Measurements from ENCODE around the gene MELTF. TPM values are rescaled to one million over a fixed set of nuclear protein-coding genes. Genes with fewer than 3 reads are reported as not detected.

The MELTF gene
- total and polyA plus RNA-seq, 7 experiments from 2014 or later = 0.09 to 7.6 (median 1.8) TPM; not detected in 1

DNA sequence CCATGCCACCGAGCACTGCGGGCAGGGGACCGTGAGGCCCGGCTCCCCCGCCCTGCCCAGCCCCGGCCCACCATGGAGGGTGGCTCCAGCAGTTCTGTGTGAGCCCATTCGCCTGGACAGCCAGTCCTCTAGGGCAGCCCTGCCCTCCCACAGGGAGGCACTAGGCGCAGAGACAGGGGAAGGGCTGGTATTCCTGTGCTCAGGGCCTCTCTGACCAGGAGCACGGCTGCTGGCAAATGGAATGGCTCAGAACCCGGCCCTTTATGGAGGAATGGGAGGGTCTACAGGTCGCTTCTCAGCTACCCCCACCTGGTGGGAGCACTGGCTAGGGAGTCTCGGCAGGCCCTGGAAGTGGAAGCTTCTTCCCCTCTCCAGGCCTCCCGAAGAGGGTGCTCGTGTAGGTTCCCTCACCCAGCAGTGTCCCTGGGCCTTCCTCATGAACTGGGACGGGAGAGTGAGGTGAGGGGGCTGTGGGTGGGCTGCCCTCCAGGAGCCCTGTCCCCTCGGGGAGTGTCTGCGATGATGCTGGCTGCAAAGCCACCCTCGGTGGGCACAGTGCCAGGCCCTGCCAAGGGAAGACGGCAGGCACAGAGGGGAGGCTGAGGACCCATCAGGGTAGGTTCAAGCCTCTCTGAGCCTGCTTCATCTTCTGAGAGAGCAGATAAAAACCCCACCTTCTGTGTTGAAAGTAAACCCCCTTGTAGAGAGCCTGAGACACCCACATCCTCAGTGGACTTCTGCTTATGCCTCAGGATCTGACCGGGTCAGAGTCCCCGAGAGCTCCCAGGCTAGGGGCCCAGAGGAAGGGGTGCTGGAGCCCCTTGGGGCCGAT, 1.5 kb downstream of the MELTF start:
- peaks cover 0 to 3% (median 0%) of the 10 kb centered on the region in 11 donors for H3K9me3 Mint-ChIP-seq
- H3K4me3 Mint-ChIP-seq = peak overlapping the region; percentile 42 to 83 (median 78)
- H3K4me3 ChIP-seq (ENCODE audit: low read length) = no peak overlapping the region
- intact Hi-C loops (cut with micrococcal nuclease) = loop anchor here in 1 of 2 donors (2.0 kb wide), 1 partner anchor 49 kb away; no protein-coding TSS in a partner anchor
- no peak overlapping the region for H3K27ac ChIP-seq (ENCODE audit: low read depth, low read length)
- H3K27me3 ChIP-seq (ENCODE audit: control insufficient read depth in 2 of 2, insufficient read depth in 2 of 2, low read length in 2 of 2) = peaks cover 0 to 3% of the 10 kb centered on the region in 2 donors
- CTCF ChIA-PET = interaction anchor here (1.9 kb wide), 1 partner anchor 16 kb away, joined by 7 read pairs; no protein-coding TSS in a partner anchor
- H3K27ac Mint-ChIP-seq = no peak overlapping the region
- POLR2A ChIA-PET = no interaction called here
- peaks cover 4 to 22% (median 7%) of the 10 kb centered on the region in 7 donors for H3K4me1 Mint-ChIP-seq
- no peaks in the 10 kb centered on the region for H3K36me3 Mint-ChIP-seq
- DNase-seq (no peak), ATAC-seq (no peak)
- peaks cover 0 to 4% of the 10 kb centered on the region in 2 donors for H3K4me1 ChIP-seq (ENCODE audit: control insufficient read depth in 2 of 2, insufficient read depth in 2 of 2, low read length in 2 of 2)
- no peaks in the 10 kb centered on the region for H3K36me3 ChIP-seq (ENCODE audit: control insufficient read depth in 2 of 3, insufficient read depth in 3 of 3, low read length in 3 of 3)
- no peaks in the 10 kb centered on the region for H3K9me3 ChIP-seq (ENCODE audit: control insufficient read depth in 2 of 3, low read length in 3 of 3)
- peaks cover 0 to 5% (median 4%) of the 10 kb centered on the region in 5 donors for H3K27me3 Mint-ChIP-seq

DNA sequence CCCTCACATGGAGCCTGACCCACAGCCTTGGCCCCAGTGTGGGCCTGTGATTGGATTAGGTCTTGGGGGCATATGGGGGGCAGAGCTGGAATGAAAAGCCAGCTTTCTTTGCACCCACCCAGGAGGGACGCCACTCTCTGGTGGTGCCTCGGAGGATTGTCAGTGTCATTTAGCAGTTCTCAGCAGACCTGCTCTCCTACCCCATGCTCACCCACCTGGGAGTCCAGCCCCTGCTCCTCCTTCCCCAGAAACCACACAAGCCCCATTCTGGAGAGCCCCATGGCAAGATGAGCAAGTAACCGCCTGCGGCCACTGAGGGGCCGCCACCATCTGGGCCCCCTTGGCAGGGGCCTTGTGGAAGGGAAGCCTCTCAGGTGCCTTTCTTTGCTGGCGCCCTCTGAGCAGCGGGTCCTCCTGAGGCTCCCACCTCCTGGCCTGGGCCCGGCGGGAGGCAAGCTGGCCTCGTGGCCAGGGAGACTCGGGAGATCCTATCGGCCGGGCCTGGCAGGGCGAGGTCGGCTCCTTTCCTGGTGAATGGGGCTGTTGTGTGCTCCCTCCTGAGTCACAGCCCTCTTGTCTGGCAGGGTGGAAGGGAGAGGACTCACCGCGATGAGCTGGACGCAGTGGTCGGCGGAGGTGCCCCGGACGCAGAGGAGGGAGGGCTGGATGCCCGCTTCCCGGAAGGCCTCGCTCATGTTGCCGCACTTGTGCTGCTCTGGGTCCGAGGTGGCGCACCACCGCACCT, 2.3 kb downstream of the MELTF start:
- H3K27ac Mint-ChIP-seq = no peak overlapping the region
- no peak overlapping the region for H3K4me3 Mint-ChIP-seq
- H3K9me3 ChIP-seq (ENCODE audit: control insufficient read depth in 2 of 3, low read length in 3 of 3) = no peaks in the 10 kb centered on the region
- no peaks in the 10 kb centered on the region for H3K36me3 Mint-ChIP-seq
- intact Hi-C loops (cut with micrococcal nuclease) = no loop called here
- H3K4me1 ChIP-seq (ENCODE audit: control insufficient read depth in 2 of 2, insufficient read depth in 2 of 2, low read length in 2 of 2) = peaks cover 0 to 4% of the 10 kb centered on the region in 2 donors
- ATAC-seq = no peak
- ChIA-PET POLR2A (no interaction called here), CTCF (interaction anchor here (0.6 to 0.7 kb wide), 3 partner anchors 17 to 133 kb away, joined by 3 to 4 read pairs (median 4); no protein-coding TSS in a partner anchor)
- H3K27me3 Mint-ChIP-seq = peaks cover 0 to 6% (median 4%) of the 10 kb centered on the region in 5 donors
- peaks cover 0 to 3% of the 10 kb centered on the region in 2 donors for H3K27me3 ChIP-seq (ENCODE audit: control insufficient read depth in 2 of 2, insufficient read depth in 2 of 2, low read length in 2 of 2)
- peaks cover 0 to 1% (median 0%) of the 10 kb centered on the region in 11 donors for H3K9me3 Mint-ChIP-seq
- H3K4me3 ChIP-seq (ENCODE audit: low read length) = no peak overlapping the region
- DNase-seq = no peak
- no peaks in the 10 kb centered on the region for H3K36me3 ChIP-seq (ENCODE audit: control insufficient read depth in 2 of 3, insufficient read depth in 3 of 3, low read length in 3 of 3)
- H3K4me1 Mint-ChIP-seq = peaks cover 5 to 23% (median 10%) of the 10 kb centered on the region in 7 donors
- no peak overlapping the region for H3K27ac ChIP-seq (ENCODE audit: low read depth, low read length)

- intact Hi-C loops (cut with micrococcal nuclease) = no loop called here
- POLR2A ChIA-PET = no interaction called here
- peaks cover 0 to 4% of the 10 kb centered on the region in 2 donors for H3K4me1 ChIP-seq (ENCODE audit: control insufficient read depth in 2 of 2, insufficient read depth in 2 of 2, low read length in 2 of 2)
These were observed 3.1 kb downstream of the MELTF start for GRCh38 chr3:197026481-197026866.

DNA sequence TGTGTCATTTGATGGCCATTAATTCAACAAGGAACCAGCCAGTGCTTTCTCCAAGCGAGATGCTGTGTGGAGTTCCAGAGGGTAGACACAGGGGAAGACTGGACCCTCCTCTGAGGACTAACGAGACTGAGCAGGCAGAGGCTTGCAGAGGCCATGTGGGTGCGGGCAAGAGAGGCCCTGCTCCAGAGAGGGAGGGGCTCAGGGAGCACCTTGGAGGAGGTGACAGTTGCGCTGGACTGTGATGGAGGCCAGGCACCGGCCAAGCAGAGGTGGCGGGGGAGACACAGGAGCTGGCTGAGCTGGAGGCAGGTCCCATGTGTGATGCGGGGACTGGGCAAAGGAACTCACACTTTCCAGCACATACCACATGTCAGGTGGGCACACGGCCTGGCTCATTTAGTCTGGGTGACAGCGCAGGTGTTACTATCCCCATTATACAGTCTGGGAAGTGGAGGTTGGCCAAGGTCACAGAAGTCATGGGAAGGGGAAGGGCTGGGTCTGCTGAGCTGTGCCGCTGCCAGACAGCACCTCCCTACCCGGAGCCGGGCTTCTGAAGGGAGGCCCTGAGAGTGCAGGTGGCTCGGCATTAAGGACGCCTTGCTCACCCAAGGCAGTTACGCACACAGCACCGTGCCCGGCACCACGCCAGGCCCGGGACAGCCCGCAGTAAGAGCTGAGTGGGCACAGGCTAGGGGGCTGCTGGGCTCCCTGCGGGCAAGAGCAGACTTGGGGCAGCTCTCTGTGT, 3.7 kb downstream of the MELTF start:
- Histone ChIP-seq H3K4me1 (ENCODE audit: control insufficient read depth in 2 of 2, insufficient read depth in 2 of 2, low read length in 2 of 2) (peaks cover 0 to 4% of the 10 kb centered on the region in 2 donors), H3K27ac (ENCODE audit: low read depth, low read length) (no peak overlapping the region), H3K36me3 (ENCODE audit: control insufficient read depth in 2 of 3, insufficient read depth in 3 of 3, low read length in 3 of 3) (no peaks in the 10 kb centered on the region), H3K9me3 (ENCODE audit: control insufficient read depth in 2 of 3, low read length in 3 of 3) (no peaks in the 10 kb centered on the region), H3K4me3 (ENCODE audit: low read length) (no peak overlapping the region), H3K27me3 (ENCODE audit: control insufficient read depth in 2 of 2, insufficient read depth in 2 of 2, low read length in 2 of 2) (peaks cover 0 to 3% of the 10 kb centered on the region in 2 donors)
- ChIA-PET CTCF (no interaction called here), POLR2A (no interaction called here)
- DNase-seq (no peak), ATAC-seq (no peak)
- Mint-ChIP-seq H3K27ac (no peak overlapping the region), H3K9me3 (peaks cover 0 to 1% (median 0%) of the 10 kb centered on the region in 11 donors), H3K4me3 (peak overlapping the region in 1 of 10 donors; percentile 38), H3K4me1 (peaks cover 5 to 21% (median 10%) of the 10 kb centered on the region in 7 donors), H3K27me3 (peaks cover 0 to 6% (median 4%) of the 10 kb centered on the region in 5 donors), H3K36me3 (no peaks in the 10 kb centered on the region)
- intact Hi-C loops (cut with micrococcal nuclease) = no loop called here

More at GRCh38 chr3:197026481-197026866, 3.1 kb downstream of the MELTF start:
- peaks cover 5 to 23% (median 10%) of the 10 kb centered on the region in 7 donors for H3K4me1 Mint-ChIP-seq
- H3K27me3 Mint-ChIP-seq = peaks cover 0 to 6% (median 4%) of the 10 kb centered on the region in 5 donors
- Histone ChIP-seq H3K27me3 (ENCODE audit: control insufficient read depth in 2 of 2, insufficient read depth in 2 of 2, low read length in 2 of 2) (peaks cover 0 to 3% of the 10 kb centered on the region in 2 donors), H3K27ac (ENCODE audit: low read depth, low read length) (no peak overlapping the region), H3K9me3 (ENCODE audit: control insufficient read depth in 2 of 3, low read length in 3 of 3) (no peaks in the 10 kb centered on the region), H3K4me3 (ENCODE audit: low read length) (no peak overlapping the region), H3K36me3 (ENCODE audit: control insufficient read depth in 2 of 3, insufficient read depth in 3 of 3, low read length in 3 of 3) (no peaks in the 10 kb centered on the region)
- H3K27ac Mint-ChIP-seq = no peak overlapping the region
- CTCF ChIA-PET = interaction anchor here (0.6 kb wide), 1 partner anchor 132 kb away, joined by 4 read pairs; no protein-coding TSS in a partner anchor
- DNase-seq = no peak
- H3K36me3 Mint-ChIP-seq = no peaks in the 10 kb centered on the region
- peaks cover 0 to 1% (median 0%) of the 10 kb centered on the region in 11 donors for H3K9me3 Mint-ChIP-seq
- no peak for ATAC-seq
- H3K4me3 Mint-ChIP-seq = peak overlapping the region in 1 of 10 donors; percentile 21

DNA sequence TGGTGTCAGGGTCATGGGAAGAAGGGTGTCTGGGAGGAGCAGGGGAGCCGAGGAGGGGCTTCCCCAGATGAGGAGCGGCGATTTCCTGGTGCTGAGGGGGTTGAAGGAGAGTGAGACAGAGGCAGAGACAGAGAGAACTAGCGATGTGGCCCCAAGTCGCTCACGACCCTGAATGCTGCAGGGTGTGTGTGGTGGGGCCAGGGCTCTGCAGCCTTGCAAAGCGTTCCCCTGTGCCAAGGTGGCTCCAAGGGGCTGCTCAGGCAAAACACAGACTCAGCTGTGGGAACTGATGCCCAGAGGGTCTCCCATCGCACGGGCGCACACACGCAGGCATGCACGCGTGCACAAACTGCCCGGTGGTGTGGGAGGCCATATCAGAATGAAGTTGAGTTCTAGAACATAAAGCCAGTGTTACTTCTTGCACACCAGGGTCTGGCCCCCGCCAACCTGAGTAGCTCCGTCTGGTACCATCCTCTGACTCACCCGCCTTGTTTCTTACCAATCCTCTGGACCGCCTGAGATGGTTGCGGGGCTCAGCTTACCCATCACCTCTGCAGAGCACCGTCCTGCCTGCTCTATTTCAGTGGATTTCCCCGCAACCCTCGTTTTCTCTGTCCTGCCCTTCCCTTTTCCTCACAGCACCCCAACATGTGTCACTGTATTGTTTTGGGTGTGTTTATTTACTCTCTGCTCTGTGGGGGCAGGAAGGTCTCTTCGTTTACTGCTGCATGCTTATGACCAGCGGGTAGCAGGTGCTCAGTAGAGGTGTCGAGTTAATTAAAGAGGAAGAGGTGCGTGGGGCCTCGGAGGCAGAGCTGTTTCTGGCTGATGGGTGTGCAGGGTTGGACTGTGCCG, 4.5 kb downstream of the MELTF start:
- H3K4me3 Mint-ChIP-seq = peak overlapping the region in 2 of 10 donors; percentile 30 to 59
- no peaks in the 10 kb centered on the region for H3K36me3 Mint-ChIP-seq
- no peak for ATAC-seq
- H3K9me3 Mint-ChIP-seq = peaks cover 0 to 1% (median 0%) of the 10 kb centered on the region in 11 donors
- no peaks in the 10 kb centered on the region for H3K27me3 ChIP-seq (ENCODE audit: control insufficient read depth in 2 of 2, insufficient read depth in 2 of 2, low read length in 2 of 2)
- H3K4me1 ChIP-seq (ENCODE audit: control insufficient read depth in 2 of 2, insufficient read depth in 2 of 2, low read length in 2 of 2) = peaks cover 0 to 3% of the 10 kb centered on the region in 2 donors
- H3K4me3 ChIP-seq (ENCODE audit: low read length) = no peak overlapping the region
- H3K27me3 Mint-ChIP-seq = peaks cover 0 to 6% (median 4%) of the 10 kb centered on the region in 5 donors
- H3K27ac ChIP-seq (ENCODE audit: low read depth, low read length) = no peak overlapping the region
- intact Hi-C loops (cut with micrococcal nuclease) = no loop called here
- ChIA-PET POLR2A (no interaction called here), CTCF (no interaction called here)
- no peak overlapping the region for H3K27ac Mint-ChIP-seq
- no peaks in the 10 kb centered on the region for H3K9me3 ChIP-seq (ENCODE audit: control insufficient read depth in 2 of 3, low read length in 3 of 3)
- H3K4me1 Mint-ChIP-seq = peaks cover 5 to 17% (median 10%) of the 10 kb centered on the region in 7 donors
- H3K36me3 ChIP-seq (ENCODE audit: control insufficient read depth in 2 of 3, insufficient read depth in 3 of 3, low read length in 3 of 3) = no peaks in the 10 kb centered on the region
- no peak for DNase-seq
